Activated CD4-positive, CD25-positive, alpha-beta regulatory T cell treated with anti-CD3 and anti-CD28 coated beads, Interleukin-2, amount 50 U/mL, for 72 hours (primary cell): ENCODE data around the gene EGFLAM.

Experiments
- DNase-seq: peaks from one replicate; pipeline ENCODE4 v3.0.0; 2021

EGFLAM gene

DNA sequence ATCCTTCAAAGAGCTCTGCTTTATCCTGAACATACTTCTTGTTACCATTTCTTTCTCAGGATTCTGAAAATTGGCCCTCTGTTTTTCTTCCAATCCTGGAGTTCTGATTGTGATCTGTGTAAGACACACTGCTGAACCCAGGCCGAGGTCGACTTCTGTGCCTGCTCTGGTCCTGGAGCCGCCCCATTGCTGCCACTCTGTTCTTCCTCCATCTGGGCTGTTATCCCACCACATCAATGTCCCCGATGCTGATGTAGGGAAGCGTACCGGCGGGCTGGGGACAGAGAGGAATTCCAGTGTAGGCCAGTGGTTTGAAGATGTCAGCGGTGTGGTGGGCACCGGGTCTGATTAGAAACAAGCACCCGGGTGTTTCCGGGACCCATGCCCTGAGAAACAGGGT, 195.6 kb downstream of the EGFLAM start:
- DNase-seq, result no peak

DNA sequence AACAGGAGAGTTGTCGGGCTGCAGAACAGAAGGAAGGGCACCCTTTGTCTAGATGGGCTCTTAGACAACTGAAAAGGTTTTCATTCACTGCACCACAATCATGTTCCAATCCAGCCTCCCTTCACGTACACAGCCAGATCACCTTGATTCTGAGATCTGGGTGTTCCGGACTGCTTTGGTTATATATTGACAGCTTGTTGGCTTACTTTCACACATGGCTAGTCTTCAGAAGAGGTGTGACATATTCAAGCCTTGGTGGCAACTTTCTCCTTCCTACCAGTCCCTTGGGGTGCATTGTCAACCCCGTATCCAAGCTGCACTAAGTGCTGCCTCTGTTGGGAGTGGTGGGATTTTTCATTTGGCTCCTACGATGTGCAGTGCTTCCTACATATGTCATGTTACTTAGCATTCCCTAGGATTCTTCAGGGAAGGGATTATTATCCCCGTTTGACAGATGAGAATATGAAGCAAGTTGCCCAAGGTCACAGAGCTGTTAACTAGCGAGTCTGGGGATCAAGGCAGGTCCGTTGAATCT, 197.5 kb downstream of the EGFLAM start:
- DNase-seq, result no peak

GRCh38 chr5:38456657-38457399, 198.5 kb downstream of the EGFLAM start:
- no peak for DNase-seq

GRCh38 chr5:38458174-38458573, 199.8 kb downstream of the EGFLAM start:
- DNase-seq, result no peak

DNA sequence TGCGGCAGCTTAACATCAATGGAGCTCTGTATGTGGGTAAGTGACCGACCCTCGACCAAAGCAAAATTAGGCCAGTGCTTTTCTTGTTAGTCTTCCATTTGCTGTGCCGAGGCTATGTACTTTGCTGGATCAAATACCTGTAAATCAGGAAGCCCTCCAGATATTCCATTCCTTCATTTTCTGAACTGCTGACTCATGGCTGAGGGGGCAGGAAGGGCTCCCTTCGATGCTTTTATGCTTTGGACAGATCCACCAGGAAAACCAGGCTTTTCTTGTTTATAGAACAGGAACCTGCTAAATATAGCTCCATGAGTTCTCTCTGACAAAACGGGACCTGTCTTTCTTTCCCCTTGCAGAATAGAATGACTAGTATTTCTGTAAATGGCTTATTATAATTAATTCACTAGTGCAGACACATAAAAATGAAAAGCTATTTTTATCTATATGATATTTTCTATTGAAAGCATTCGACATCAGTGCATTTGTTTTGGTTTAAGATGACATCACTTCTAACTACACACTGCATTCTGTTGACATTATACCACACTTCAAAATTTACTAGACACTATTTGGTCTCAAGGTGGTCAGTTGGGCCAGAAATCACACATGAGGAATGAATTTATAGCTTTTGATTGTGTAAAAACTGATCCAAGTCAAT, 204.7 kb downstream of the EGFLAM start:
- DNase-seq, result no peak

GRCh38 chr5:38463634-38464521, 205.5 kb downstream of the EGFLAM start:
- no peak for DNase-seq

- DNase-seq, result no peak
Observed at GRCh38 chr5:38465061-38465460, 206.7 kb downstream of the EGFLAM start.

- DNase-seq, result no peak
Observed at GRCh38 chr5:38465702-38466423, 207.5 kb downstream of the EGFLAM start.

DNA sequence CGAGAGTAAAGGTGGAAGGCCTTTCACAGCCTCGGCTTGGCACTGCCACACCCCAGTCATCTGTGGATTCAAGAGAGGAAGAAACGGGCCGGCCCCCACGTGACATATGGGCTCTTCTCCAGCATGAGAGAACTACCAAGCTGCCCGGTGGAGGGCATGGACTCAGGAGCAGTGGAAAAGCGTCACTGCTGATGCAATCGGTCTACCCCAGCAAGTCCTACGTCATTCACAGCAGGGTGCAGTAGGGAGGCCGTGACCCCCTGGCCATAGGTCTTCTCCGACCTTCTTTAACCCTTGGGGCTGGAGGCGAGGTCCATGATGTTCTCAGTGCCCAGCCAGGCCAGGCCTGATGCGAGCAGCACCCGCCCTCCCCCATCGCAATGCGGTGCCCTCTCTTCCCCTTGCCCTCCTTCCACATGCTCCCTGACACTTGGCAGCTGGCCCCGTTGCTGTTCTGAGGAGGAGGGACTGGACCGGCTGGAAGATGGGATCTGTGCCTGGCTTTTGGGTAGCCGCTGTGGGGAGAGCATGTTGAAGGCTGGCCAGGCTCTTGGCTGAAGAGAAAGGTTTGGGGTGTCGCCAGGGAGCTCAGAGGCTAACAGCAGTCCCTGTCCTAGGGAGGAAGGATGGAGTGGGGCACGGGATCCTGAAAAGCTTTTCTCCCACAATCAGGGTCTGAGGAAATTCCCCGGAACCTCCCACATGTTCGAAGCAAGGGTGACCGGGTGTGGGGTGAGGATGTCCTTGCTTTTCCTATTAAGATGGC, 208.2 kb downstream of the EGFLAM start:
- no peak for DNase-seq

DNA sequence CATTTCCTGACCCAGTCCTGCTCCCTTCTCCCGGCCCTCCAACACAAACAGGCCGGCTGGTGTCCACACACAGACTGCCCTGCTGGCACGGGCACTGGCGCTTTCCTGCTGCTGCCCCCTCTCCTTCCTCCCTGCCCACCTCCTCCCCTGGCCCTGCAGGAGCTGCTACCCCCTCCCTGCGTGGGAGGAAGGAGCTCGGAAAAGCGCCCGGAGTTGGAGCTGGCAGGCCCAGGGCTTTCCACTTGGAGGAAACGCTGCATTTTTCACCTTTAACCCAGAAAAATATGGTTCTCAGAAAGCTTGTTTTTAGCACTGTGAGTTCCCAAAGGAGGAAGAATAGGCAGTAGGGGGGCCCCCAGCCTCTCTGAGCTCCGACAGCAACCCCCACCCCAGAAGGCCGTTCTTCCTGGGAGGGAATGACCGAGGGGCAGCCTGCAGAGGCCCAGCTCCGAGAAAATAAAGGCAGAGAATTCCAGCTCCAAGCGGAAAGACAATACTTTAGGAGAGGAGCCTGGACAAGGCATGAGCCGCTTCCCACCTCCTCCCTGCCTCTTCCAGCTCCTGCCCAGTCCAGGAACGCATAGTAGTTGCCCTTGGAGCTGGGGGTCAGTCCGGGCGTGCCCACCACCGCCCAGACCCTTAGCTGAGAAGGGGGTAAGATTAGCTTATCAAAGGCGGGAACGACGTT, 209.1 kb downstream of the EGFLAM start:
- DNase-seq, result no peak

DNA sequence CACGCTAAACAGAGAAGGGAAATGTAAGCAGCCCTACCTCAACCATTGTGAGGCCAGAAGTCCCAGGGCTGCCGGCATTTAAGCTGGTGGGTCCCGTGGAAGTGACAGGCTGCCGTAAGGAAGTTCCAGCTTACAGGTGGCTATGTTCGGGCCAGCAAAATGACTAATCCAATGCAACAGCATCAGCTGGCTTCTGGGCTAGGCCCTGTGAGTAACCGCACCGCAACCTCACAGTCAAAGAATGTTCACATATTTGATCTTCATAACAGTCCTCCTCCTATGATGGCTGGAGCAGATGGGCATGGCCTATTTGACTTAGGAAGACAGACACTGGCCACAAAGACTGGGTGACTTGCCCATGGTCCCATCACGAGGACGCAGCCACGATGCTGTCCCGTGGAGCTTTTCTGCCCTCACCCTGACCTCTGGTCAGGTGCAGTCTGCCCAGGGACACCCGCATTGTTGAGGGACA, 209.9 kb downstream of the EGFLAM start:
- DNase-seq, result no peak

GRCh38 chr5:38468978-38469706, 210.8 kb downstream of the EGFLAM start:
- DNase-seq, result no peak

GRCh38 chr5:38469707-38470267, 211.4 kb downstream of the EGFLAM start:
- no peak for DNase-seq

DNA sequence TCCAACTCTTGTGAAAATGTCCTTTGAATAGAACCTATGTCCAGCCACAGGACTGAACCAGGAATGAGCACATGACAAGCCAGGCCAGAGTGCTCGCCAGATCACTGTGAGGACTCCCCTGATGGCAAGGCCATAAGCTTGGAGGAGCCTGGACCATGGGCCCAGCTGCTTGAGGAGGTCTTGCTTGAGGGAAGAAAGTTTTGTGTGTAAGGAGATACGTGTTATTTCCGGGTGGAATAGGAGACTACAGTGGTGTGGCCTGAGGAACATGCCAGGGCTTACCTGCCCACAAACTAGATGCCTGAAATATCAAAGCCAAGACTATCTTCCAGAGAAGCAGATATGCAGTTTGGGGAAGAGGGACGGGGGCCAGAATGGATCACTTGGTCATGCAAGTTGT, 213.3 kb downstream of the EGFLAM start:
- no peak for DNase-seq

DNA sequence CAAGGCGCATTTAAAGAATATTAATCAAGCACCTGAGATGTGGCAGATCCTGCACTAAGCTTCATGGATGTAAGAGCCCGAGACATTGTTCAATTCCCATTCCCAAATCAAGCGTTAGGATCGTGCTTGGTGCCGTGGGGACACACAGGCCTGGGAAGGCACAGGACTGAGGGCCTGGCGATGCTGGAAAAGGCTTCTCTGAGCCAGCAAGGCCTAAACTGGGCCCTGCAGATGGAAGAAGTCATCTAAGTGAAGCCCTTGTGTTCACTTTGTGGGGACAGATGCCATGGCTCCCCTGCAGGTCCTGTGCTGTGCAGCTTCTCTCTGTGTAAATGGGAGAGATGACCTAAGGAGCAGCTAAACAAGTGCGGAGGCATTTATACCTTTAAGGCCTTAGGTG, 214.2 kb downstream of the EGFLAM start:
- DNase-seq, result no peak

DNA sequence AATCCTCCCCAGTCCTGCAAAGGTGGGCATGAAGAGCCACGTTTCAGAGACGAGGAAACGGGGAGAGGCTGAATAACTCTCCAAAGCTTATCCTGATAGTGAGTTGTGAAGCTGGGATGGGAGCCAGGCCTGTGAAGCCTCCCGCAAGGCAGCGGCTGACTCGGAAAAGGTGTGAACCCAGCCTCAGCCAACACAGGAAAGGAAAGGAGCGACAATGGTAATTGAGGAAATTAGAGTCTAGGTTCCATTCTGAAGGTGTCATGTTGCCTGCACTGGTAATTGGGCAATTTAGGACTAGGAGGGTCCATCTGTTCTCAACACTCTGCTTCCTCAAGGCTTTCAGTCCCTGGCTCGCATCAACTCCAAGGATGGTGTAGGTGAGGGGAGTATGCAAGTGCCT, 214.6 kb downstream of the EGFLAM start:
- no peak for DNase-seq

DNA sequence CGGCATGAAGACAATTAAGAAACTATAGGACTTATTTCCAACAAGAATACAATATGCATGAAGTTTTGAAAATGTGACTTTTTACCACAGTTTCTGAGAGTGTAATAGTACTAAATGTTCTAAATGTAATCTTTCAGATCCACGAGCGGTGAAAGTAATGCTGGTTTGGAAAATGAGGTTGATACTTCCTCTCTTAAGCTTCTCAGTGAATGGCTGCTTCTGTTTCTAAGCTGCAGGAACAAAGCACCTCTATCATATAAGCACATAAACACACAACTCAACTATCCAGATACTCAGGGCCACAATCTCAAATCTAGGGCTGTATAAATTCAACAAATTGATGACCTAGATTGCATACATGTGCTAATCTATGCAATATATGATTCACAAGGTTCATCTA, 219.8 kb downstream of the EGFLAM start:
- DNase-seq, result no peak

GRCh38 chr5:38478878-38479277, 220.5 kb downstream of the EGFLAM start:
- no peak for DNase-seq

DNA sequence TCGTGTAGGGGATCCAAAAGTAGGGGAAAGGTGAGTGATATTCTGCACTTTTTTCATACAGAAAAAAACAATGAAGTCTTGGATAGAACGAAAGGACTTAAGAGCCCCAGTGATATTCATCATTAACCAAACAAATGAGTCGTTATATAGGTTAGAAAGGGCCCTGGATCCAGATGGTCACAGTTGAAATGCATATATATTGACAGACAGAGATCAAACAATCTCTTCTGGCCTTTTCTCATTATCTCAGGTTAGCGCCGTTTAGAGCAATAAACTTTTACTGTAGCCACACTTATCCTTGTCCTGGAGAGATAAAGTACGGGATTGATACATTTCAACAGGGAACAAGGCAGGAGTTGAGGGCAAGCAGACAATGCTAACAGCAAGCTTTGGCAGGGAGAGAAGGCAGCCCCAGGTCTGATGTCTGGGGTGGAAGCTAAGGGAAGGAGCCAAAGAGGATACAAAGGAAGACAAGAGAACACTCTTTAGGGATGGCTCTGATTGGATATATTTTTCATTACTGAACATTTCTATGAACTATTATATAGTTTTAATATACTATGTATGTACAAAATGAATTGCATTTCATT, 221.1 kb downstream of the EGFLAM start:
- DNase-seq, result no peak
